Measurements from ENCODE around the gene CARTPT.

Gene CARTPT

GRCh38 chr5:71737931-71738539 is 19.0 kb downstream of the CARTPT start:
- DNase-seq (ENCODE audit: low read depth): no peak

GRCh38 chr5:71738662-71739361 is 19.7 kb downstream of the CARTPT start:
- no peak for DNase-seq (ENCODE audit: low read depth)

DNA sequence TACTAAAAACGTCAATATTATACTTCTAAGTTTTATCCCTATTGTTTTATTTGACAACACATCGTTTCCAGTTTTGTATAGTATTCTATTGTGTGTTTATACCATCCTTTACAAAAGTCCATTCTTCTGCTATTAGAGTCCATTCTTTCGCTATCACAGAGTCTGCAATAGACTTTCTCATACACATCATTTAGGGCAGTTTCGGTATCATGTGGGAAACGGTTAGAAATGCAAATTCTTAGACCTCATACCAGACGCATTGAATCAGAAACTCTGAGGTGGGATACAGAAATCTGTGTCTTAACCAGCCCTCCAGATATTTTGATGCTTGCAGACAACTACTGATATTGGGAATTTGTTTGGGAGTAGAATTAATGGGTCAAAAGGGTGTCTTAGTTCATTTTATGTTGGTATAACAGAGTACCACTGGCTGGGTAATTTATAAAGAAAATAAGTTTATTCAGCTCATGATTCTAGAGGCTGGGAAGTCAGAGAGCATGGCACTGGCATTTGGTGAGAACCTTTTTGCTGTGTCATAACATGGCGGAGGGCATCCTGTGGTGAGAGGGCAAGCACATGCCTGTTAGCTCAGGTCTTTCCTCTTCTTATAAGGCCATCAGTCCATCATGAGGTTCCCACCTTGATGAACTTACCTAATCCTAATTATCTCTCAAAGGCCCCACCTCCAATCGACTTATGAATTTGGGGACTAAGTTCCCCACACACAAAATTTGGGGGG is 21.1 kb downstream of the CARTPT start:
- DNase-seq (ENCODE audit: low read depth): no peak

DNA sequence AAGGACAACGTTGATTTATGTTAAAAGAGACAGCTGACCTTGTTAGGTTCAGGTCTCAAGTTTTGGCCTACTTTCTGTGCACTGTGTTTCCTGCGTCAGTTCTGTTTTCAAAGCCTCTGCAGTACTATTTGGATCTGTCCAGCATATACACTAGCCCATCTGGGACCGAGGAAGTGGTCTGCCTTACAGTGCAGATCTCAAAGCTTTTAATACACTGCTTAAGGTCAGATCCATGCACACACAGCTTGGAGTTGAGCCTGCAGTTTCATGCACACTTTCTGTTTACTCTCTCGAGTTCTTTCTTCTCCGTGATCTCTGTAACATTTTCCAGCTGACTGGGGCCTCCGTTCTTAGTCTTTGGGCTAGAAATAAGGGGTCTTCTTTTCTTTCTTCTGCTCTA is 24.1 kb downstream of the CARTPT start:
- DNase-seq (ENCODE audit: low read depth): no peak

DNA sequence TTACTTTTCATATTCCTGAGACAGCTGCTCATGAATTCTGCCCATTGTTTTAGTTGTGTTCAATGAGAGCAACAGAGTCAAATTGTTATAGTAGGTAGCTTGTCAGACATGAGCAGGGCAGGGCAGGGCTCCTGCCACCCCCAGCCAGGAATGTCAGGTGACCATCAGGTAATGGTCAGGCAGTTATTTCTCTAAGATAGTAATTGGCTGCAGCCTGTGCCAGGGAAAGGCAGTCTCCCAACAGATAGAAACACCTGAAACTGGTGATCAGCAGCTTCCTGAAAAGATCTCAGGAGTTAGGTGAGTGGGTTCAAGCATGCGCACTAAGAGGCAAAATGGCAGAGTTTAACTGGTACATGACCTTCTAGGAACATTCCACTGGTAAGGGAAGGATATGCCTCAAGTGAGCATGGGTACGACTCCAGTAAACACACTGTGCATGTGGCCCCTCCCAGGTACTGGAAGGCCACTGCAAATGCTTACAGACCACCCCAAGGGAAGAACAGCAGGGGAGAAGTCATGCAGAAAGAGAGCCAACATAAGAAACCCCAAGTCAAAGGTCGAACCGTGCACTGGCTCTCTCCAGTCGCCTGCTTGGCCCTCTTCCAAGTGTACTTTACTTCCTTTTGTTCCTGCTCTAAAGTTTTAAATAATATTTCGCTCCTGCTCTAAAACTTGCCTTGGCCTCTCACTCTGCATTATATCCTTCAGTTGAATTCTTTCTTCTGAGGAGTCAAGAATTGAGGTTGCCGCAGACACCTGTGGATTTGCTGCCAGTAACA is 25.1 kb downstream of the CARTPT start:
- DNase-seq (ENCODE audit: low read depth): no peak

DNA sequence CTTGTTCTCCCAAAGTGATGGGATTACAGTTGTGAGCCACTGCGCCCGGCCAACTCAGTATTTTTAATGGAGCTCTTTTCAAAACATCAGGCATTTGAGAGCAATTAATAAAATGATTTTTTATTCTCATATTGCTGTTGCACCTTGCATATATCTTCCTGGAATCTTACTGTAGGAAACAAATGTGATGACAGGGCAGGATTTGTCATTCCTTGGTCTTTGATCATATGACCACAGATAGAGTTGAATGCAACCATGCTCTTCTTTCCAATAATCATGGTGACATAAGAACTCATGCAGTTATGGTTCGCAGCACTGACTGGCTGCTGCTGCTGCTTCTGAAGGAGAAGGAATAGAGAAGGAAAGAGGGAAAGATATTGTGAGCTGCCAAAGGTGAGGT is 28.1 kb downstream of the CARTPT start:
- DNase-seq (ENCODE audit: low read depth): no peak

DNA sequence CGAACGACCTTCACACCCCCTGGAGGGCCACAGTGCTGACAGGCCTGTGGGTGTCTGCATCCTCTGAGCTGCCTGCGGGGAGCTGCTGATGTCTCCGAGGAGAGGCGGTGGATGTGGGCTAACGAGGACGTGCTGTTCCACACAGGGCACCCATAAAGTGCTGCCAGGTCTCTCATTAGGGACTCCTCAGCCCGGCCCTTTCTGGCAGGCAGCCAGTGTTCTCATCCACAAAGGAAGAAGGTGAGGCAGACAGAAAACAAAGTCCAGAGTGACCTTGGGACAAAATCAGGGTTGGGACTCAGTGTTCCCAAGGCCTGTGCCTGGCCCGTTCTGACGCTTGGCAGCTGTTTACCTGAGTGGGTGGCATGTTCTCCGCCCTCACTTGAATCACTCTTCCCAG is 29.3 kb downstream of the CARTPT start:
- DNase-seq (ENCODE audit: low read depth): no peak

GRCh38 chr5:71751422-71751821 is 32.3 kb downstream of the CARTPT start:
- no peak for DNase-seq (ENCODE audit: low read depth)

- no peak for DNase-seq (ENCODE audit: low read depth)
Observed at GRCh38 chr5:71752441-71753190, 33.5 kb downstream of the CARTPT start.

DNA sequence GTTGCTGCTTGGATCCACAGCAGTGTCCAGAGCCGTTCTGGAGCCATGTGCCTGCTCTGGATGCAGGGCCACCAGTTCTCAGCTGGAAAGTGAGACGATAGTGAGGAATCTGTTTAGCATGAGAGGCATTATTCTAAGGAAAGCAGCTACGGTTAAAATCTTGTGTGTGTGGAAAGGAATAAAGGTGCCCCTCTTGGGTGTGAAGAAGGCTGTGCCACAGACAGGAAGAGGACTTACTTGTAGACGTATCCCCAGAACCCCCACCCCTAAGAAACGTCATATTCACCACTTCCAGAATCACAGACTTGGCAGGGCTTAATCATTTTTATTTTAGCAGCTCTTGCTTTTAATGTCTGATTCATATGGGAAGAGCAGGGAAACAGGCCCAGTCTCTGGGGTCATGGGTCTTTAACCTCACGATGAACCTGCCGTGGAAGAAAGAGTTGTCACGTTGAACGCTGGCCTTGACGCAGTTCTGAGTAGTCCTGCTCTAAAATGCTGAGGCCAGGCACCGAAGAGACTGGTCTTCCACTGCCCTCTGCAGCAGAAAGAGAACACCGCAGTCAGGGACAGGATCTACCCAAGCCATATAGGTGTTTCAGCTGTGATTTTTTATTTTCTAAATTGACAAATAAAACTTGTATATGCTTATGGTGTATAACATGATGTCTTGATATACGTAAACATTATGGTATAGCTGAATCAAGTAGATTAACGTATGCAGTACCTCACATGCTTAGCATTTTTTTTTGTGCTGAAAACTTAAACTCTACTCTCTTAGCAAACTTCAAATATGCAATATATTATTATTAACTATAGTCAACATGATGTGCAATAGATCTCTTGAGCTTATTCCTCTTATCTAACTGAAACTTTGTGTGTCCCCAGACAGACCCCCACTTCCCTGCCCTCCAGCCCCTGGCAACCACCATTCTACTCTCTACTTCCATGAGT is 38.8 kb downstream of the CARTPT start:
- DNase-seq (ENCODE audit: low read depth): no peak

- no peak for DNase-seq (ENCODE audit: low read depth)
Observed at GRCh38 chr5:71762826-71763225, 43.8 kb downstream of the CARTPT start.

- DNase-seq (ENCODE audit: low read depth): no peak
Observed at GRCh38 chr5:71767661-71768060, 48.6 kb downstream of the CARTPT start.

DNA sequence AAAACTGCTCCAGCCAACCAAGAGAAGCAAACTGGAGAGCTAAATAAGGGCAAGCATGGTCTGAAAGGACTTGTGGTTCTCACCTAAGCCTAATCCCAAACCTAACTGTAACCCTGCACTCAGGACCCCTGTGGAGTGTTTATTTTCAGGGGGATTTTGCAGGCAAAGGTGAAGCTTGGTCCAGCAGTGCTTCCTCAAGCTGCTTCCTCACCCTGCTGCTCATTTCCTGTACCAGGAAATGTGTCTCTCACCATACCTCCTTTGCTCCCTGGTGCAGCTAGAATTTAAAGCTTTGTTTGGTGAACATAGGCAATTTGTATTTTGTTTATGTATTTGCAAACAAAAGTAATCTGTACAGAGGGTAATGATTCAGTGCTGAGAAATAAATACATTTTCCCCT is 50.2 kb downstream of the CARTPT start:
- DNase-seq (ENCODE audit: low read depth): no peak

GRCh38 chr5:71770381-71770780 is 51.3 kb downstream of the CARTPT start:
- DNase-seq (ENCODE audit: low read depth): no peak
